ENCODE data around the gene DENND4A.

GRCh38 chr15:65646486-65646885 lies 145.6 kb downstream of the DENND4A start:
- no peak for TF ChIP-seq CTCF (IDR thresholded peaks at IDR 0.05 in 4 of 5, conservative IDR thresholded peaks at IDR 0.05 in 1 of 5)
- no peak for TF ChIP-seq POLR2A (IDR thresholded peaks at IDR 0.05)
